Activated CD8-positive, alpha-beta T cell treated with anti-CD3 and anti-CD28 coated beads, Interleukin-2, amount 10 ng/mL, durations not matched to agents 7 days and 5 days (primary cell): ENCODE results near the gene DCAF8. TPM values are rescaled to one million over a fixed set of nuclear protein-coding genes. Genes with fewer than 3 reads are reported as not detected.

Experiments
- ATAC-seq: fragments of 150-1000 bp; cut with Tn5 transposase; one replicate; pipeline ENCODE4 v1.10.0; 2021; ENCODE audit warnings: moderate library complexity
- CTCF ChIA-PET: fragments of 350-600 bp; sonication (Branson Sonifier 250); formaldehyde crosslinking; loops from one replicate; lab custom pipeline; 2021; ENCODE audit warnings: antibody characterized with exemption; lab: Charles Lee
- POLR2A ChIA-PET: fragments of 350-600 bp; sonication (Branson Sonifier 250); formaldehyde crosslinking; loops from one replicate; lab custom pipeline; 2021; ENCODE audit warnings: antibody characterized with exemption; lab: Charles Lee
- DNase-seq: peaks from one replicate; pipeline ENCODE4 v3.0.0-alpha.2; 2020
- H3K27ac Mint-ChIP-seq: one replicate; pipeline ENCODE4 v1.8.0; 2021; ENCODE audit warnings: mild to moderate bottlenecking, mixed read lengths
- H3K27me3 Mint-ChIP-seq: one replicate; pipeline ENCODE4 v1.8.0; 2021; ENCODE audit warnings: low read depth, mixed read lengths
- H3K36me3 Mint-ChIP-seq: one replicate; pipeline ENCODE4 v1.8.0; 2021; ENCODE audit warnings: low read depth, mixed read lengths
- H3K4me1 Mint-ChIP-seq: one replicate; pipeline ENCODE4 v1.8.0; 2021; ENCODE audit warnings: low read depth, mixed read lengths
- H3K4me3 Mint-ChIP-seq: one replicate; pipeline ENCODE4 v1.8.0; 2021; ENCODE audit warnings: mild to moderate bottlenecking, mixed read lengths
- H3K9me3 Mint-ChIP-seq: one replicate; pipeline ENCODE4 v1.8.0; 2022; ENCODE audit warnings: mixed read lengths; ENCODE audit not compliant: insufficient read depth
- total RNA-seq, 2 experiments: library from RNA; stranded (reverse); gene quantifications; one replicate each; pipeline ENCODE4 v1.2.3, GENCODE V29; 2021

Gene DCAF8
- total RNA-seq = 10 to 100 TPM; 81.9 to 85.9 TPM

GRCh38 chr1:160261893-160262794 is at the start of gene DCAF8:
Gene DCAF8 (minus strand): TSS chr1:160262549. CDS start chr1:160244008, 18,541 bp downstream.
- no peaks in the 10 kb centered on the region for H3K27me3 Mint-ChIP-seq
- H3K4me1 Mint-ChIP-seq = peaks cover 33% of the 10 kb centered on the region
- ChIA-PET POLR2A (interaction anchor here (0.6 to 3.9 kb wide), 23 partner anchors 8 to 445 kb away, joined by 3 to 38 read pairs (median 3); partner anchors contain the start of gene PEX19), CTCF (interaction anchor here (1.0 to 8.4 kb wide), 14 partner anchors 10 to 215 kb away, joined by 3 to 101 read pairs (median 4); partner anchors contain the start of gene PEX19)
- H3K36me3 Mint-ChIP-seq = peaks cover 10% of the 10 kb centered on the region
- peak; percentile 99 for DNase-seq
- no peaks in the 10 kb centered on the region for H3K9me3 Mint-ChIP-seq
- peak within 1 kb of the TSS; percentile 95 for H3K27ac Mint-ChIP-seq
- ATAC-seq = peak; percentile 92
- H3K4me3 Mint-ChIP-seq = peak within 1 kb of the TSS; percentile 96

DNA sequence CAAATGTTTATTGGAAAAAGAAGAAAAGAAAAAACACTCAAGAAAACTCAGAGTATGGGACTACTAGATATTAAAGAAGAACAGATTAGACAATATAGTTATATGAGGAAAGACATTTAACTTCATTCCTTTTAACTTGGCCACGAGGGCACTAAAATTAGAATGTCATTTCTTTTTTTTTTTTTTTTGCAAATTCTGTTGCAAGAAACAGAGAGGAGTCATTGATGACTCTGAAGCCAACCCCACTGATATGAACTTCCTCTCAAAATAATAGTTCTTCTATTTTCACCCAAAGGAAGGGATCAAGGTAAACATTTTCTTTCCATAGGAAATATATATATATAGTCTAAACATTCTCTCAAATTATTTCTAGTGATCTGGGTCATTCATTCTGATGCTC is 47.2 kb upstream of the DCAF8 start:
- H3K4me3 Mint-ChIP-seq = no peak overlapping the region
- ATAC-seq (no peak), DNase-seq (no peak)
- H3K9me3 Mint-ChIP-seq = no peaks in the 10 kb centered on the region
- H3K27ac Mint-ChIP-seq = no peak overlapping the region
- peaks cover 69% of the 10 kb centered on the region for H3K36me3 Mint-ChIP-seq
- CTCF ChIA-PET = no interaction called here
- H3K4me1 Mint-ChIP-seq = no peaks in the 10 kb centered on the region
- POLR2A ChIA-PET = no interaction called here
- no peaks in the 10 kb centered on the region for H3K27me3 Mint-ChIP-seq

DNA sequence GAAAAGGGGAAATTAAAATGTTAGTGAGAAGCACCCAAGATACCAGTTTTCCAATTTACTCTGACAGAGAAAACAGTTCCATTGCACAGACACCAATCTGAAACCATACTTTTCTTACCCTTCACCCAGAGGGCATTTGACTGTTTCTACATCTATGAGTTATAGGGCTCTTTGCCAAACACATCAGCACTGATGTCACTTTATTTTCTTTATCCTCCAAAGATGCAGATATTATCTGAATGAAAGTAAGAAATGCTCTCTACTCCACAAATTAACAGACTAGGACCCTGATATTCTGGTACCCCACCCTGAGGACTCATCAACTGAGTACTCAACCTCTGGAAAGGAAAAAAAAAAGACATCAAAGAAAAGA is 46.8 kb upstream of the DCAF8 start:
- ChIA-PET POLR2A (no interaction called here), CTCF (interaction anchor here (2.0 kb wide), 1 partner anchor 18 kb away, joined by 14 read pairs; no protein-coding TSS in a partner anchor)
- ATAC-seq = no peak
- Mint-ChIP-seq H3K9me3 (no peaks in the 10 kb centered on the region), H3K36me3 (peaks cover 68% of the 10 kb centered on the region), H3K27ac (no peak overlapping the region), H3K27me3 (no peaks in the 10 kb centered on the region), H3K4me1 (no peaks in the 10 kb centered on the region), H3K4me3 (no peak overlapping the region)
- no peak for DNase-seq

GRCh38 chr1:160308451-160309184 is 46.3 kb upstream of the DCAF8 start:
- Mint-ChIP-seq H3K27me3 (no peaks in the 10 kb centered on the region), H3K4me1 (no peaks in the 10 kb centered on the region), H3K27ac (no peak overlapping the region), H3K36me3 (peaks cover 65% of the 10 kb centered on the region), H3K9me3 (no peaks in the 10 kb centered on the region), H3K4me3 (no peak overlapping the region)
- DNase-seq (no peak), ATAC-seq (no peak)
- ChIA-PET CTCF (interaction anchor here (1.6 to 2.0 kb wide), 2 partner anchors 17 to 57 kb away, joined by 3 to 14 read pairs; no protein-coding TSS in a partner anchor), POLR2A (no interaction called here)

- DNase-seq = no peak
- Mint-ChIP-seq H3K27ac (no peak overlapping the region), H3K9me3 (no peaks in the 10 kb centered on the region), H3K4me3 (no peak overlapping the region), H3K36me3 (peaks cover 64% of the 10 kb centered on the region), H3K4me1 (no peaks in the 10 kb centered on the region), H3K27me3 (no peaks in the 10 kb centered on the region)
- ChIA-PET POLR2A (no interaction called here), CTCF (interaction anchor here (1.6 to 2.0 kb wide), 2 partner anchors 16 to 55 kb away, joined by 3 to 14 read pairs; no protein-coding TSS in a partner anchor)
- ATAC-seq = no peak
These were observed 44.9 kb upstream of the DCAF8 start for GRCh38 chr1:160307118-160307791.

DNA sequence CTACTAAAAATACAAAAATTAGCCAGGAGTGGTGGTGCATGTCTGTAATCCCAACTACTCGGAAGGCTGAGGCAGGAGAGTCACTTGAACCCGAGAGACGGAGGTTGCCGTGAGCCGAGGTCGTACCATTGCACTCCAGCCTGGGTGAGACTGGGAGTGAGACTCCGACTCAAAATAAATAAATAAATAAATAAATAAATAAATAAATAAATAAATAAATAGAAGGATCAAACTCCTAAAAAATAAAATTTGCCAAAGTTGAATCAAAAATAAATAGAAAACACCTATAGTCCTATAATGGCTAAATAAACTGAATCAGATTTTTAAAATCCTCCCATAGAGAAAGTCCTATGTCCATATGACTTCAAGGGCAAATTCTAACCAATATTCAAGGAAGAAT is 37.8 kb upstream of the DCAF8 start:
- Mint-ChIP-seq H3K27ac (no peak overlapping the region), H3K4me1 (no peaks in the 10 kb centered on the region), H3K4me3 (no peak overlapping the region), H3K9me3 (no peaks in the 10 kb centered on the region), H3K36me3 (peaks cover 52% of the 10 kb centered on the region), H3K27me3 (no peaks in the 10 kb centered on the region)
- CTCF ChIA-PET = interaction anchor here (1.9 kb wide), 1 partner anchor 8 kb away, joined by 21 read pairs; no protein-coding TSS in a partner anchor
- ATAC-seq (no peak), DNase-seq (no peak)
- POLR2A ChIA-PET = interaction anchor here (1.3 kb wide), 1 partner anchor 16 kb away, joined by 3 read pairs; the partner anchor contains the start of gene PEX19

GRCh38 chr1:160296036-160296435 is 33.7 kb upstream of the DCAF8 start:
- no peak for DNase-seq
- H3K27ac Mint-ChIP-seq = no peak overlapping the region
- no peaks in the 10 kb centered on the region for H3K9me3 Mint-ChIP-seq
- no peak for ATAC-seq
- H3K36me3 Mint-ChIP-seq = peaks cover 74% of the 10 kb centered on the region
- POLR2A ChIA-PET = interaction anchor here (1.4 kb wide), 1 partner anchor 11 kb away, joined by 4 read pairs; the partner anchor contains the start of gene PEX19
- CTCF ChIA-PET = interaction anchor here (0.9 to 1.8 kb wide), 3 partner anchors 44 to 103 kb away, joined by 3 to 4 read pairs (median 3); no protein-coding TSS in a partner anchor
- no peaks in the 10 kb centered on the region for H3K4me1 Mint-ChIP-seq
- no peaks in the 10 kb centered on the region for H3K27me3 Mint-ChIP-seq
- H3K4me3 Mint-ChIP-seq = no peak overlapping the region

GRCh38 chr1:160293020-160293968 is 30.9 kb upstream of the DCAF8 start:
- ChIA-PET CTCF (interaction anchor here (2.2 to 5.9 kb wide), 12 partner anchors 8 to 208 kb away, joined by 10 to 109 read pairs (median 20); partner anchors contain the start of genes CASQ1 and DCAF8), POLR2A (interaction anchor here (0.6 to 1.6 kb wide), 2 partner anchors 9 to 258 kb away, joined by 3 read pairs; no protein-coding TSS in a partner anchor)
- Mint-ChIP-seq H3K36me3 (peaks cover 79% of the 10 kb centered on the region), H3K27me3 (no peaks in the 10 kb centered on the region), H3K4me3 (no peak overlapping the region), H3K27ac (peak overlapping the region; percentile 23), H3K4me1 (no peaks in the 10 kb centered on the region), H3K9me3 (no peaks in the 10 kb centered on the region)
- no peak for DNase-seq
- no peak for ATAC-seq

DNA sequence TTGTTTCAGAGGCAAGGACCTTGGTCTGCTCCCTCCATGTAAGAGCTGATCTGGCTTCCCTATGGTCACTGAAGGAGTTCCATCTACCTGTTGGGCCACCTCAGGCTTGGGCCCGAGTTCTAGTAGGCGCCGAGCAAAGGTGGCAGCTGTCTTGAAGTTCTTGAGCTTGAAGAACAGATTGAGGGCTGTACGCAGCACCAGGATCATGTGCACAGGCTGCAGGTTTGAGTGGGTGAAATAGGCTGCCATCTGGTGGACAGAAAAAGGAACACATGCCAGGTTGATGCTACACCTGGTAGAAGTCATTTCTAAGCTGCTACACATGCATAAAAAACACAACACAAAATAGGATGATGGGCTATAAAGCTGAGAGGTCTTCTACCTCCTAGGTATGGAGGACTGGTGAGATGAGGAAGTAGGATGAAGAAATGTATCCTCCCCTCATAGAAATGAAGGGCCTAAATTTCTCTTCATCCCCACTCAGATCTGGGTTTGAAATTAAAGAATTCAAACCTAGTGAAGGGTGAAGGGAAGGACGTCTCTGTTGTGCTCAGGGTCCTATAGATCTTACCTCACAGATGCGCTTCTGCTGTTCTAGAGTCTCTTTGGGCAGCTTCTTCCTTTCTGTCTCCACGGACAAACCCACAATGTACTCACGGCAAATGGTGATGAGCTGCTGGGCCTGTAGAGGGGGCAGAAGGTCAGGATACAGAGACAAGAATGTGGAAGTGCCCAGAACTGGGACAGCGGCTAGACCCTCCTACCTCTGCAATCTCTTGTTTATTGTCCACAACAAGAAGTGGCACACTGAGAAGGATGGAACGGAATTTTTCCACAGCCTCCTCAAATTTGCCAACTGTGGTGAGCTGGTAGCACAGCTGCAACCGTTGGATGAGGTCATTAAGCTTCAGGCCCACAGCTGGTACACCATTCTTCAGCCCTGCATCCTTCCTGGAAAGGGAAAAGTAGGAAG is 29.2 kb upstream of the DCAF8 start:
- peak; percentile 90 for ATAC-seq
- peaks cover 65% of the 10 kb centered on the region for H3K36me3 Mint-ChIP-seq
- H3K27me3 Mint-ChIP-seq = no peaks in the 10 kb centered on the region
- H3K27ac Mint-ChIP-seq = no peak overlapping the region
- DNase-seq = peak; percentile 78
- H3K9me3 Mint-ChIP-seq = no peaks in the 10 kb centered on the region
- POLR2A ChIA-PET = interaction anchor here (0.6 to 1.6 kb wide), 7 partner anchors 10 to 193 kb away, joined by 3 to 5 read pairs (median 3); partner anchors contain the start of genes DCAF8 and IGSF8
- no peak overlapping the region for H3K4me3 Mint-ChIP-seq
- CTCF ChIA-PET = interaction anchor here (0.6 to 5.9 kb wide), 74 partner anchors 9 to 333 kb away, joined by 3 to 109 read pairs (median 7); partner anchors contain the start of genes CASQ1, DCAF8, IGSF8 and PEA15
- H3K4me1 Mint-ChIP-seq = no peaks in the 10 kb centered on the region
